ENCODE measurements around the gene ASB6.

DNA sequence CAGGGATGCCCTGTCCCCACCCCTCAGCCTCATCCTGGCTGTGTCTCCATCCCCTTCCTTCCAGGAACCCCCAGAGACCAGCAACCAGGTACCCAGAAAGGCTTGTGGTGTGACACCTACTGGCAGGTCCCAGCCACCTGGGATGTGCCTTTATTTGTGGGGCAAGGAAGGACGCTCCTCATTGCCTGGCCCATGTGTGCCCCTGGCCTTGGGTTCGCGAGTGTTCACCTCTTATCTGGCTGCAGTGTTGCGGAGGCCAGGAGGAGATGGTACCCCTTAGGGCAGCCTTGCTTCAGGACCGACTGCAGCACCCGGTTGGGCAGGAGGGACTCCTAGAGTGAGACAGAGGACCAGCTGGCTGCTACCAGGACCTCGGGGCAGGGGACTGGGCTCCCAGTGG is 29.8 kb downstream of the ASB6 start:
- TF ChIP-seq, protein P1, sequence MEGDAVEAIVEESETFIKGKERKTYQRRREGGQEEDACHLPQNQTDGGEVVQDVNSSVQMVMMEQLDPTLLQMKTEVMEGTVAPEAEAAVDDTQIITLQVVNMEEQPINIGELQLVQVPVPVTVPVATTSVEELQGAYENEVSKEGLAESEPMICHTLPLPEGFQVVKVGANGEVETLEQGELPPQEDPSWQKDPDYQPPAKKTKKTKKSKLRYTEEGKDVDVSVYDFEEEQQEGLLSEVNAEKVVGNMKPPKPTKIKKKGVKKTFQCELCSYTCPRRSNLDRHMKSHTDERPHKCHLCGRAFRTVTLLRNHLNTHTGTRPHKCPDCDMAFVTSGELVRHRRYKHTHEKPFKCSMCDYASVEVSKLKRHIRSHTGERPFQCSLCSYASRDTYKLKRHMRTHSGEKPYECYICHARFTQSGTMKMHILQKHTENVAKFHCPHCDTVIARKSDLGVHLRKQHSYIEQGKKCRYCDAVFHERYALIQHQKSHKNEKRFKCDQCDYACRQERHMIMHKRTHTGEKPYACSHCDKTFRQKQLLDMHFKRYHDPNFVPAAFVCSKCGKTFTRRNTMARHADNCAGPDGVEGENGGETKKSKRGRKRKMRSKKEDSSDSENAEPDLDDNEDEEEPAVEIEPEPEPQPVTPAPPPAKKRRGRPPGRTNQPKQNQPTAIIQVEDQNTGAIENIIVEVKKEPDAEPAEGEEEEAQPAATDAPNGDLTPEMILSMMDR (IDR thresholded peaks at IDR 0.05): no peak
- no peak for TF ChIP-seq POLR2AphosphoS5 (IDR thresholded peaks at IDR 0.05)

Measured in transverse colon (tissue), 4 donors.